ENCODE measurements around the gene PCGF2.

PCGF2 gene

DNA sequence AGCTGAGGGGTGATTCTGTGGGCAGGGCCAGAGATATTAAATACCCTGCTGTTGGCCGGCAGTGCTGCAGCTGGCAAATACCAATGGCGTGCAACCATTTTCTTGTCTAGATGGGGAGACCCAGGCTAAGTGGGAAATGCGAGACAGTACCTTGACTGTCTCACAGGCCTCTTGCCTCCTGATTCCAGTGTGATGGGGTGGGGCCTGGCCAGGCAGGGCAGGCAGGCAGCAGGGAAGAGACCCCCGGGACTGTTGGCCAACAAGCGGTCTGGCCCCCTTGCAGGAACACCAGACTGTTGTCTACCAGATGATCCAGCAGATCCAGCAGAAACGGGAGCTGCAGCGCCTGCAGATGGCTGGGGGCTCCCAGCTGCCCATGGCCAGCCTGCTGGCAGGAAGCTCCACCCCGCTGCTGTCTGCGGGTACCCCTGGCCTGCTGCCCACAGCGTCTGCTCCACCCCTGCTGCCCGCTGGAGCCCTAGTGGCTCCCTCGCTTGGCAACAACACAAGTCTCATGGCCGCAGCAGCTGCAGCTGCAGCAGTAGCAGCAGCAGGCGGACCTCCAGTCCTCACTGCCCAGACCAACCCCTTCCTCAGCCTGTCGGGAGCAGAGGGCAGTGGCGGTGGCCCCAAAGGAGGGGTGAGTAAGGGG, 23.7 kb downstream of the PCGF2 start:
- TF ChIP-seq, protein P1, sequence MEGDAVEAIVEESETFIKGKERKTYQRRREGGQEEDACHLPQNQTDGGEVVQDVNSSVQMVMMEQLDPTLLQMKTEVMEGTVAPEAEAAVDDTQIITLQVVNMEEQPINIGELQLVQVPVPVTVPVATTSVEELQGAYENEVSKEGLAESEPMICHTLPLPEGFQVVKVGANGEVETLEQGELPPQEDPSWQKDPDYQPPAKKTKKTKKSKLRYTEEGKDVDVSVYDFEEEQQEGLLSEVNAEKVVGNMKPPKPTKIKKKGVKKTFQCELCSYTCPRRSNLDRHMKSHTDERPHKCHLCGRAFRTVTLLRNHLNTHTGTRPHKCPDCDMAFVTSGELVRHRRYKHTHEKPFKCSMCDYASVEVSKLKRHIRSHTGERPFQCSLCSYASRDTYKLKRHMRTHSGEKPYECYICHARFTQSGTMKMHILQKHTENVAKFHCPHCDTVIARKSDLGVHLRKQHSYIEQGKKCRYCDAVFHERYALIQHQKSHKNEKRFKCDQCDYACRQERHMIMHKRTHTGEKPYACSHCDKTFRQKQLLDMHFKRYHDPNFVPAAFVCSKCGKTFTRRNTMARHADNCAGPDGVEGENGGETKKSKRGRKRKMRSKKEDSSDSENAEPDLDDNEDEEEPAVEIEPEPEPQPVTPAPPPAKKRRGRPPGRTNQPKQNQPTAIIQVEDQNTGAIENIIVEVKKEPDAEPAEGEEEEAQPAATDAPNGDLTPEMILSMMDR (IDR thresholded peaks at IDR 0.05), result no peak

DNA sequence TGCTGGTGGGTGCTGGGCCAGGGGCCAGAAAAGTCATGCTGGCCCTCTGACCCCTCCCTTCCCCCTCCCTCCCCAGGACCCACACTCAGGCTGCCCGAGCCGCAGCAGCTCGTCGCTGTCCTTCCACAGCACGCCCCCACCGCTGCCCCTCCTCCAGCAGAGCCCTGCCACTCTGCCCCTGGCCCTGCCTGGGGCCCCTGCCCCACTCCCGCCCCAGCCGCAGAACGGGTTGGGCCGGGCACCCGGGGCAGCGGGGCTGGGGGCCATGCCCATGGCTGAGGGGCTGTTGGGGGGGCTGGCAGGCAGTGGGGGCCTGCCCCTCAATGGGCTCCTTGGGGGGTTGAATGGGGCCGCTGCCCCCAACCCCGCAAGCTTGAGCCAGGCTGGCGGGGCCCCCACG, 26.3 kb downstream of the PCGF2 start:
- TF ChIP-seq, protein P1 (IDR thresholded peaks at IDR 0.05), result no peak

DNA sequence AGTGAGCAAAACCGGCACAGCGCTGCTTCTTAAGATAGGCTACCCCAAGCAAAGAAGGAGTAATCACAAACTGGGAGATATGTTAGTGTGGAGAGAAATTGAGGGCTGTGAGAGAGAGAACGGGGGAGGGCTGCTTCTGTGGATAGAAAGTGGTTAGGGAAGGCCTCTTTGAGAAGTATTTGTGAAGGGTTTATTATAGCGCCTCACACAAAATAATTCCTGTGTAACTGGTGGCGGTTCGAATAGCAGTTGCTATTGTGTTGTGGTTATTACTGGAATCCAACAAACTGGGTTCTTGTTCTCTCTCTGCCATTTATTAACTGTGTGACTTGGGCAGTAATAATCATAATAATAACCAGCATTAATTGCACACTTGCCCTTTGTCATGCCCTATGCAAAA, 27.2 kb downstream of the PCGF2 start:
- TF ChIP-seq, protein P1 (IDR thresholded peaks at IDR 0.05), result no peak

DNA sequence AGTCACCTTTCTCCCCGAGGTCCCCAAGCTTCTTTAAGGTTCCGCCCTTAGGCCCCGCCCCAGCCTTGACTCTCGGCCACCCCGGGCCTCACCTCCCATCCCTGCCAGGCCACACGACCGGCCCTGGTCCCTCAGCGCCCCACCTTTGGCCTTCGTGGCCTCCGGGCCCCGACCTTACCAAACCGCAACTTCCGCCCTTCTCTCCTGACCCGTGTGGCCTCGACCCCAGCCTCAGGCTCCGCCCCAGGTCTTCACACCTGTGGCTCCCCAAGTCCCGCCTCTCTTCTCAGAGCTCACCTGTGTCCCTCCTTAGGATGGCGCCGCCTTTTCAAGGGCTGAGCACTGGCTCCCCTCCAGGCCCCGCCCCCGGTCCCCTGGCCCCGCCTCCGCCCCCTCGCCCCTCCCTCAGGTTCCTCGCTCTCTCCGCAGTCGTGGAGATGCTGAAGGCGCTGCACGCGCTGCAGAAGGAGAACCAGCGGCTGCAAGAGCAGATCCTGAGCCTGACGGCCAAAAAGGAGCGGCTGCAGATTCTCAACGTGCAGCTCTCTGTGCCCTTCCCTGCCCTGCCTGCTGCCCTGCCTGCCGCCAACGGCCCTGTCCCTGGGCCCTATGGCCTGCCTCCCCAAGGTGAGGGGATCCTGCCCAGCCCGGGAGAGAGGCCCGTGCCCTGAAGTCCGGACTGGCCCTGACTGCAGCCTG, 28.0 kb downstream of the PCGF2 start:
- TF ChIP-seq, protein P1 (IDR thresholded peaks at IDR 0.05), result no peak

DNA sequence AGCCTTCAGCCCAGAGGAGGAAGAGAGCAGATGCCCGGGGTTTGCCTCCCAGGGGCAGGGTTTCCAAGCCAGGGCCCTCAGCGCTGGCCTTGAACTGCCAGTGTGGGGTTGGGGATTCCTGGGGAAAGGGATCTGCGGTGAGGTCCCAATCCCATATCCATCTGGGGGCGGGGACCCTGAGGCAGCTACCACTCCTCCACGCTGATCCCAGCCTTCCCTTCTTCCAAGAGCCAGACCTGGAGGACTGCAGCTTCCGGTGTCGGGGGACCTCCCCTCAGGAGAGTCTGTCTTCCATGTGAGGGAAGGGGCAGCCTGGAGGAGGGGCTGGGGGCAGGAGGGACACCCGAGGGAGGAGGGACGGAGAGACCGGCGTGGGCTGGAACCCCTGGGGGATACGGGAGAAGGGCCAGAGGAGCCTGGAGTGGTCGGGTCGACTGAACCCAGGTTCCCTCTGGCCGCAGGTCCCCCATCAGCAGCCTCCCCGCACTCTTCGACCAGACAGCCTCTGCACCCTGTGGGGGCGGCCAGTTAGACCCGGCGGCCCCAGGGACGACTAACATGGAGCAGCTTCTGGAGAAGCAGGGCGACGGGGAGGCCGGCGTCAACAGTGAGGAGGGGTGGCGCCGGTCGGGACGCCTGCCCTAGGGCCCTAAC, 28.7 kb downstream of the PCGF2 start:
- TF ChIP-seq, protein P1 (IDR thresholded peaks at IDR 0.05), result no peak

DNA sequence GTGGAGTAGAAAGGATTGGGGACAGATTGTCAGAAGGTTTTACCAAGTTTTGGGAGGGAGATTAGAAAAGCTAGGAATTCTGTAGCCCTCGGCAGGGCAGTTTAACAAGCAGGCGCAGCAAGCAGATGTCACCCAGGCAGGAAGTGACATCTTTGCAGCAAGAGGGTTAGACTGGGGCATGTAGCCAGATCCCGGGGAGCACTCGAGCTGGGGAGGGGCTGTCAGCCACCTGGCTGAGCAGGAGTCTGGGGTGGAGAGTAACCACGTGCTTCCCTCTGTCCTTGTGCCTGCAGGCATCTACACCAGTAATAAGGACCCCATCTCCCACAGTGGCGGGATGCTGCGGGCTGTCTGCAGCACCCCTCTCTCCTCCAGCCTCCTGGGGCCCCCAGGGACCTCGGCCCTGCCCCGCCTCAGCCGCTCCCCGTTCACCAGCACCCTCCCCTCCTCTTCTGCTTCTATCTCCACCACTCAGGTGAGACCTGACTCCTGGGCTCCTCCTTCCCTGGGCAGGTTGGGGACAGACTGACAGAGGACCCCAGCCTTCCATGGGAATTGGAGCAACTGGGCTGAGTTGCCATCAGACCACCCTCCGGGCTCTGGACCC, 30.9 kb downstream of the PCGF2 start:
- TF ChIP-seq, protein P1 (IDR thresholded peaks at IDR 0.05), result no peak

DNA sequence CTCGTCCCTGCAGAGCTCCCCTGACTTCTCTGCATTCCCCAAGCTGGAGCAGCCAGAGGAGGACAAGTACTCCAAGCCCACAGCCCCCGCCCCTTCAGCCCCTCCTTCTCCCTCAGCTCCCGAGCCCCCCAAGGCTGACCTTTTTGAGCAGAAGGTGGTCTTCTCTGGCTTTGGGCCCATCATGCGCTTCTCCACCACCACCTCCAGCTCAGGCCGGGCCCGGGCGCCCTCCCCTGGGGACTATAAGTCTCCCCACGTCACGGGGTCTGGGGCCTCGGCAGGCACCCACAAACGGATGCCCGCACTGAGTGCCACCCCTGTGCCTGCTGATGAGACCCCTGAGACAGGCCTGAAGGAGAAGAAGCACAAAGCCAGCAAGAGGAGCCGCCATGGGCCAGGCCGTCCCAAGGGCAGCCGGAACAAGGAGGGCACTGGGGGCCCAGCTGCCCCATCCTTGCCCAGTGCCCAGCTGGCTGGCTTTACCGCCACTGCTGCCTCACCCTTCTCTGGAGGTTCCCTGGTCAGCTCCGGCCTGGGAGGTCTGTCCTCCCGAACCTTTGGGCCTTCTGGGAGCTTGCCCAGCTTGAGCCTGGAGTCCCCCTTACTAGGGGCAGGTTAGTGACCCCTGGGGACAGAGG, 31.6 kb downstream of the PCGF2 start:
- TF ChIP-seq, protein P1 (IDR thresholded peaks at IDR 0.05), result no peak
